ENCODE measurements around the gene MRGPRF. TPM values are rescaled to one million over a fixed set of nuclear protein-coding genes. Genes with fewer than 3 reads are reported as not detected.

Gene MRGPRF
- polyA plus RNA-seq, 1 donor from 2014 or later, result not detected

GRCh38 chr11:68961245-68961644 is 51.8 kb downstream of the MRGPRF start:
- no peaks in the 10 kb centered on the region for H4K20me1 ChIP-seq (ENCODE audit: insufficient read depth)
- H3K4me2 ChIP-seq (ENCODE audit: low read length), result no peak overlapping the region
- peaks cover 4% of the 10 kb centered on the region for H3K9me3 ChIP-seq (ENCODE audit: low read length)
- H3K79me2 ChIP-seq (replicated peaks; ENCODE audit: insufficient read depth, low read length), result no peaks in the 10 kb centered on the region
- no peaks in the 10 kb centered on the region for H3K9me2 ChIP-seq (ENCODE audit: insufficient read depth, low read length)
- no peak overlapping the region for H3K4me3 ChIP-seq (ENCODE audit: low read length)
- H2AFZ ChIP-seq (ENCODE audit: low read depth, low read length), result no peak overlapping the region
- no peaks in the 10 kb centered on the region for H3K36me3 ChIP-seq (ENCODE audit: insufficient read depth, low read length)
- TF ChIP-seq TAF1 (IDR thresholded peaks at IDR 0.05; ENCODE audit: low read depth) (no peak), POLR2AphosphoS5 (IDR thresholded peaks at IDR 0.05) (no peak)
- TF ChIP-seq, protein P1, sequence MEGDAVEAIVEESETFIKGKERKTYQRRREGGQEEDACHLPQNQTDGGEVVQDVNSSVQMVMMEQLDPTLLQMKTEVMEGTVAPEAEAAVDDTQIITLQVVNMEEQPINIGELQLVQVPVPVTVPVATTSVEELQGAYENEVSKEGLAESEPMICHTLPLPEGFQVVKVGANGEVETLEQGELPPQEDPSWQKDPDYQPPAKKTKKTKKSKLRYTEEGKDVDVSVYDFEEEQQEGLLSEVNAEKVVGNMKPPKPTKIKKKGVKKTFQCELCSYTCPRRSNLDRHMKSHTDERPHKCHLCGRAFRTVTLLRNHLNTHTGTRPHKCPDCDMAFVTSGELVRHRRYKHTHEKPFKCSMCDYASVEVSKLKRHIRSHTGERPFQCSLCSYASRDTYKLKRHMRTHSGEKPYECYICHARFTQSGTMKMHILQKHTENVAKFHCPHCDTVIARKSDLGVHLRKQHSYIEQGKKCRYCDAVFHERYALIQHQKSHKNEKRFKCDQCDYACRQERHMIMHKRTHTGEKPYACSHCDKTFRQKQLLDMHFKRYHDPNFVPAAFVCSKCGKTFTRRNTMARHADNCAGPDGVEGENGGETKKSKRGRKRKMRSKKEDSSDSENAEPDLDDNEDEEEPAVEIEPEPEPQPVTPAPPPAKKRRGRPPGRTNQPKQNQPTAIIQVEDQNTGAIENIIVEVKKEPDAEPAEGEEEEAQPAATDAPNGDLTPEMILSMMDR (IDR thresholded peaks at IDR 0.05; ENCODE audit: poor library complexity, severe bottlenecking), result no peak
- H3K9ac ChIP-seq (ENCODE audit: low read length), result no peak overlapping the region
- no peaks in the 10 kb centered on the region for H3F3A ChIP-seq (ENCODE audit: insufficient read depth, low read length, poor library complexity, severe bottlenecking)
- no peaks in the 10 kb centered on the region for H3K27me3 ChIP-seq (ENCODE audit: insufficient read depth, low read depth, low read length)
- no peak overlapping the region for H3K27ac ChIP-seq (ENCODE audit: low read length)

- Histone ChIP-seq H3K9me2 (ENCODE audit: insufficient read depth, low read length) (no peaks in the 10 kb centered on the region), H3K27ac (ENCODE audit: low read length) (no peak overlapping the region), H3K27me3 (ENCODE audit: insufficient read depth, low read depth, low read length) (no peaks in the 10 kb centered on the region), H3K36me3 (ENCODE audit: insufficient read depth, low read length) (no peaks in the 10 kb centered on the region), H3K9ac (ENCODE audit: low read length) (no peak overlapping the region), H3K4me3 (ENCODE audit: low read length) (no peak overlapping the region), H3K79me2 (replicated peaks; ENCODE audit: insufficient read depth, low read length) (no peaks in the 10 kb centered on the region), H3F3A (ENCODE audit: insufficient read depth, low read length, poor library complexity, severe bottlenecking) (no peaks in the 10 kb centered on the region), H3K4me2 (ENCODE audit: low read length) (no peak overlapping the region), H2AFZ (ENCODE audit: low read depth, low read length) (no peak overlapping the region), H4K20me1 (ENCODE audit: insufficient read depth) (no peaks in the 10 kb centered on the region), H3K9me3 (ENCODE audit: low read length) (peaks cover 4% of the 10 kb centered on the region)
- TF ChIP-seq RAD21 (conservative IDR thresholded peaks at IDR 0.05), result no peak
- TF ChIP-seq TAF1 (IDR thresholded peaks at IDR 0.05; ENCODE audit: low read depth), result no peak
- TF ChIP-seq REST (IDR thresholded peaks at IDR 0.05; ENCODE audit: borderline replicate concordance), result no peak
- TF ChIP-seq, protein P1 (IDR thresholded peaks at IDR 0.05; ENCODE audit: poor library complexity, severe bottlenecking), result no peak
- TF ChIP-seq MXI1 (conservative IDR thresholded peaks at IDR 0.05; ENCODE audit: poor library complexity, severe bottlenecking), result no peak
- TF ChIP-seq POLR2AphosphoS5 (IDR thresholded peaks at IDR 0.05), result no peak
- no peak for TF ChIP-seq SMC3 (conservative IDR thresholded peaks at IDR 0.05; ENCODE audit: poor library complexity)
- TF ChIP-seq EP300 (conservative IDR thresholded peaks at IDR 0.05; ENCODE audit: poor library complexity, severe bottlenecking), result no peak
- TF ChIP-seq EZH2 (IDR thresholded peaks at IDR 0.05; ENCODE audit: borderline replicate concordance, insufficient read depth, low read length, poor library complexity, severe bottlenecking), result no peak
Observed at GRCh38 chr11:68960294-68961071, 52.6 kb downstream of the MRGPRF start.

Data from neural cell (in vitro differentiated cells).